Measurements from ENCODE around the gene UBE2QL1. TPM values are rescaled to one million over a fixed set of nuclear protein-coding genes. Genes with fewer than 3 reads are reported as not detected.
A peak's percentile ranks its signal among the peaks of the same experiment; 100 is the strongest.

UBE2QL1 gene
- total RNA-seq, 1 experiment from 2014 or later: not detected

DNA sequence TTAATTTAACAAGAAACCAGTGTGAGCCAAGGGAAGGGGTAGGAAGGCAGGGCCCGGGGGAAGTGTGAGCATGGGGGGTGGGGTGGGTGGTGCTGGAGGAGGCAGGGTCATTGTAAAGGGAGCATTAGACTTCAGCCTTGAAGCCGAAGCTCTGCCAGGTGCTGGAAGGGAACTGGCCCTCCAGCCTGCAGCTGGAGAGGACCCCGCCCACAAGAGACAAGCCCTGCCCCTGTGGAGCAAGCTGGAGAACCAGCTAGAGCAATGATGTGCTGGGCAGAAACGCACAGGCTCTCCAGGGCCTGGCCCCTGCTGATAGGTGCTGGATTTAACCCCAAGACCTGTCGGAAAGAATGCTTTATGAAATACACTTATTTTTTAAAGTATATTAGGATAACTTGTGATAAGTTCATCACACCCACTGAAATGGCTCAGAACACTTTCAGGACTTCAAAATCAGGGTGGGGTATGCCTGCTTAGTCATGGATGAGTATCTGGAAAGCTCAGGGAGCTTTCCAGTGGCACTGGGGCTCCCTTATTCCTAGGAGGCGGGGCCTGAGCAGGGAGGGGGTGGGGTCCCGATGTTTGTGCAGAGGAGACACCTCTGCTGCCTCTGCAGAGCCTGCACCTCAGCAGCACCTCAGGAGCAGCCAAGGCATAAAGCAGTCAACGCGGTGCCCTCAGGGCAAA is 27.1 kb downstream of the UBE2QL1 start:
- H3K4me2 ChIP-seq (ENCODE audit: low read length): no peak overlapping the region
- H3K4me3 ChIP-seq (replicated peaks in 1 of 2; ENCODE audit: low read depth in 1 of 2, low read length in 2 of 2): no peak overlapping the region
- POLR2A ChIA-PET: no interaction called here
- no peak for TF ChIP-seq JUND (IDR thresholded peaks at IDR 0.05)
- TF ChIP-seq YY1 (IDR thresholded peaks at IDR 0.05; ENCODE audit: extremely low read depth, insufficient replicate concordance, low read depth, low read length): no peak
- TF ChIP-seq POLR2A (IDR thresholded peaks at IDR 0.05; ENCODE audit: borderline replicate concordance, extremely low read depth, insufficient read depth, insufficient read length): no peak
- TF ChIP-seq EZH2 (IDR thresholded peaks at IDR 0.05): no peak
- TF ChIP-seq CEBPB (IDR thresholded peaks at IDR 0.05; ENCODE audit: low read depth): no peak
- TF ChIP-seq SIN3A (IDR thresholded peaks at IDR 0.05; ENCODE audit: low read depth): no peak
- no peak for TF ChIP-seq ZNF274 (IDR thresholded peaks at IDR 0.05; ENCODE audit: low read depth, low read length)
- TF ChIP-seq, protein P1, sequence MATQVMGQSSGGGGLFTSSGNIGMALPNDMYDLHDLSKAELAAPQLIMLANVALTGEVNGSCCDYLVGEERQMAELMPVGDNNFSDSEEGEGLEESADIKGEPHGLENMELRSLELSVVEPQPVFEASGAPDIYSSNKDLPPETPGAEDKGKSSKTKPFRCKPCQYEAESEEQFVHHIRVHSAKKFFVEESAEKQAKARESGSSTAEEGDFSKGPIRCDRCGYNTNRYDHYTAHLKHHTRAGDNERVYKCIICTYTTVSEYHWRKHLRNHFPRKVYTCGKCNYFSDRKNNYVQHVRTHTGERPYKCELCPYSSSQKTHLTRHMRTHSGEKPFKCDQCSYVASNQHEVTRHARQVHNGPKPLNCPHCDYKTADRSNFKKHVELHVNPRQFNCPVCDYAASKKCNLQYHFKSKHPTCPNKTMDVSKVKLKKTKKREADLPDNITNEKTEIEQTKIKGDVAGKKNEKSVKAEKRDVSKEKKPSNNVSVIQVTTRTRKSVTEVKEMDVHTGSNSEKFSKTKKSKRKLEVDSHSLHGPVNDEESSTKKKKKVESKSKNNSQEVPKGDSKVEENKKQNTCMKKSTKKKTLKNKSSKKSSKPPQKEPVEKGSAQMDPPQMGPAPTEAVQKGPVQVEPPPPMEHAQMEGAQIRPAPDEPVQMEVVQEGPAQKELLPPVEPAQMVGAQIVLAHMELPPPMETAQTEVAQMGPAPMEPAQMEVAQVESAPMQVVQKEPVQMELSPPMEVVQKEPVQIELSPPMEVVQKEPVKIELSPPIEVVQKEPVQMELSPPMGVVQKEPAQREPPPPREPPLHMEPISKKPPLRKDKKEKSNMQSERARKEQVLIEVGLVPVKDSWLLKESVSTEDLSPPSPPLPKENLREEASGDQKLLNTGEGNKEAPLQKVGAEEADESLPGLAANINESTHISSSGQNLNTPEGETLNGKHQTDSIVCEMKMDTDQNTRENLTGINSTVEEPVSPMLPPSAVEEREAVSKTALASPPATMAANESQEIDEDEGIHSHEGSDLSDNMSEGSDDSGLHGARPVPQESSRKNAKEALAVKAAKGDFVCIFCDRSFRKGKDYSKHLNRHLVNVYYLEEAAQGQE (IDR thresholded peaks at IDR 0.05; ENCODE audit: low read depth): no peak
- TF ChIP-seq FOSL1 (IDR thresholded peaks at IDR 0.05; ENCODE audit: low read depth): no peak
- TF ChIP-seq, protein P2, sequence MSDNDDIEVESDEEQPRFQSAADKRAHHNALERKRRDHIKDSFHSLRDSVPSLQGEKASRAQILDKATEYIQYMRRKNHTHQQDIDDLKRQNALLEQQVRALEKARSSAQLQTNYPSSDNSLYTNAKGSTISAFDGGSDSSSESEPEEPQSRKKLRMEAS (IDR thresholded peaks at IDR 0.05): no peak
- TF ChIP-seq POLR2AphosphoS5 (IDR thresholded peaks at IDR 0.05; ENCODE audit: low read depth, low read length): no peak
- TF ChIP-seq SRF (IDR thresholded peaks at IDR 0.05; ENCODE audit: low read depth): no peak
- TF ChIP-seq, protein P3, sequence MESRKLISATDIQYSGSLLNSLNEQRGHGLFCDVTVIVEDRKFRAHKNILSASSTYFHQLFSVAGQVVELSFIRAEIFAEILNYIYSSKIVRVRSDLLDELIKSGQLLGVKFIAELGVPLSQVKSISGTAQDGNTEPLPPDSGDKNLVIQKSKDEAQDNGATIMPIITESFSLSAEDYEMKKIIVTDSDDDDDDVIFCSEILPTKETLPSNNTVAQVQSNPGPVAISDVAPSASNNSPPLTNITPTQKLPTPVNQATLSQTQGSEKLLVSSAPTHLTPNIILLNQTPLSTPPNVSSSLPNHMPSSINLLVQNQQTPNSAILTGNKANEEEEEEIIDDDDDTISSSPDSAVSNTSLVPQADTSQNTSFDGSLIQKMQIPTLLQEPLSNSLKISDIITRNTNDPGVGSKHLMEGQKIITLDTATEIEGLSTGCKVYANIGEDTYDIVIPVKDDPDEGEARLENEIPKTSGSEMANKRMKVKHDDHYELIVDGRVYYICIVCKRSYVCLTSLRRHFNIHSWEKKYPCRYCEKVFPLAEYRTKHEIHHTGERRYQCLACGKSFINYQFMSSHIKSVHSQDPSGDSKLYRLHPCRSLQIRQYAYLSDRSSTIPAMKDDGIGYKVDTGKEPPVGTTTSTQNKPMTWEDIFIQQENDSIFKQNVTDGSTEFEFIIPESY (IDR thresholded peaks at IDR 0.05; ENCODE audit: extremely low read depth, insufficient replicate concordance, low read length): no peak
- no peak for TF ChIP-seq ELF1 (IDR thresholded peaks at IDR 0.05; ENCODE audit: borderline replicate concordance, low read depth)
- no peak for TF ChIP-seq TCF7L2 (IDR thresholded peaks at IDR 0.05; ENCODE audit: borderline replicate concordance, extremely low read depth, insufficient read depth, insufficient read length)
- TF ChIP-seq EZH2phosphoT487 (IDR thresholded peaks at IDR 0.05; ENCODE audit: borderline replicate concordance): no peak
- no peak for TF ChIP-seq ZFX (IDR thresholded peaks at IDR 0.05)
- TF ChIP-seq SP1 (IDR thresholded peaks at IDR 0.05; ENCODE audit: low read depth): no peak
- TF ChIP-seq RAD21 (IDR thresholded peaks at IDR 0.05; ENCODE audit: low read depth): no peak
- BruUV-seq (replicated peaks): no TSS peak
- no peaks in the 10 kb centered on the region for H3K36me3 ChIP-seq (ENCODE audit: control insufficient read depth in 1 of 2, insufficient read depth in 2 of 2, low read length in 2 of 2)
- no peaks in the 10 kb centered on the region for H3K9me3 ChIP-seq (ENCODE audit: control insufficient read depth in 1 of 2, insufficient read depth in 1 of 2, low read depth in 1 of 2, low read length in 2 of 2)
- no peak overlapping the region for H3K9ac ChIP-seq (ENCODE audit: low read length)
- RAD21 ChIA-PET (ENCODE audit: low non-redundant PET in 1 of 2, low total read pairs in 2 of 2, uncharacterized antibody in 2 of 2, unreplicated experiment in 2 of 2): no interaction called here
- DNase-seq (ENCODE audit: low read depth, low spot score) (no peak), ATAC-seq (peak; percentile 66)
- H3K79me2 ChIP-seq (ENCODE audit: insufficient read depth, low read length): no peaks in the 10 kb centered on the region
- no peak overlapping the region for H2AFZ ChIP-seq (ENCODE audit: low read depth, low read length, poor library complexity, severe bottlenecking)
- H3K27me3 ChIP-seq (ENCODE audit: insufficient read depth, low read length): peaks cover 26% of the 10 kb centered on the region
- intact Hi-C loops (cut with micrococcal nuclease): no loop called here
- H3K4me1 ChIP-seq (ENCODE audit: control insufficient read depth in 1 of 2, insufficient read depth in 2 of 2, low read length in 2 of 2): no peaks in the 10 kb centered on the region
- no peaks in the 10 kb centered on the region for H4K20me1 ChIP-seq (ENCODE audit: insufficient read depth)
- no peak overlapping the region for H3K27ac ChIP-seq (ENCODE audit: low read depth, low read length)
- no peaks in the 10 kb centered on the region for H3K9me2 ChIP-seq (ENCODE audit: insufficient read depth)
- CTCF ChIA-PET: no interaction called here

Measured in HCT116 (cell line).